GM18526 (cell line): ENCODE data around the gene PHF24.

Experiments used
- POLR2A ChIP-seq: IDR thresholded peaks from 3 replicates; pipeline ENCODE4 v1.6.1; 2011; ENCODE audit not compliant: insufficient read length; ENCODE audit errors: extremely low read depth

Gene PHF24

GRCh38 chr9:34957492-34958410, at the start of gene PHF24:
Gene PHF24, plus strand, starts transcription at chr9:34958285. Its CDS starts 13,014 bp downstream, at chr9:34971299.
- TF ChIP-seq POLR2A: no peak

- no peak for TF ChIP-seq POLR2A
These were observed 31.0 kb upstream of the PHF24 start for GRCh38 chr9:34927061-34927460.

DNA sequence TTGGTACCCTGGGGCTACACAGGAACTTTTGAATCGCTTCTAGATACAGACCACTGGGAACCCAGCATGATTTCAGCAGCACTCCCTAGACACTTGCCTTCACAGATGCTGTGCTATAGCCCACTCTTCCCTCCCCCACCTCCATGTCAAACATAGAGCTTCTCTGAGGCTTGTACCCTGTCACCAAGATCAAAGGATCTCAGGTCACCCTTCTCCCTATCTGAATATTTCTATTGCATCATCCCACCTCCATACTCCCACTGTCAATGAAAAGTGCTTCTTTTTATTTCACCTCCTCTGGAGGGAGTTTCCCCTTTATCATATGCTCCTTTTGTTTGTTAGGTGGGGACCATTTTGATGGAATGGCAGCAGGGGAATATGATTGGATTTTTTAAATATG, 29.2 kb upstream of the PHF24 start:
- TF ChIP-seq POLR2A: no peak

GRCh38 chr9:34929506-34930102, 28.5 kb upstream of the PHF24 start:
- no peak for TF ChIP-seq POLR2A

GRCh38 chr9:34948451-34948850, 9.6 kb upstream of the PHF24 start:
- no peak for TF ChIP-seq POLR2A

GRCh38 chr9:34954225-34954624, 3.9 kb upstream of the PHF24 start:
- TF ChIP-seq POLR2A: no peak

- TF ChIP-seq POLR2A: no peak
These were observed 1.4 kb upstream of the PHF24 start for GRCh38 chr9:34956648-34957047.

DNA sequence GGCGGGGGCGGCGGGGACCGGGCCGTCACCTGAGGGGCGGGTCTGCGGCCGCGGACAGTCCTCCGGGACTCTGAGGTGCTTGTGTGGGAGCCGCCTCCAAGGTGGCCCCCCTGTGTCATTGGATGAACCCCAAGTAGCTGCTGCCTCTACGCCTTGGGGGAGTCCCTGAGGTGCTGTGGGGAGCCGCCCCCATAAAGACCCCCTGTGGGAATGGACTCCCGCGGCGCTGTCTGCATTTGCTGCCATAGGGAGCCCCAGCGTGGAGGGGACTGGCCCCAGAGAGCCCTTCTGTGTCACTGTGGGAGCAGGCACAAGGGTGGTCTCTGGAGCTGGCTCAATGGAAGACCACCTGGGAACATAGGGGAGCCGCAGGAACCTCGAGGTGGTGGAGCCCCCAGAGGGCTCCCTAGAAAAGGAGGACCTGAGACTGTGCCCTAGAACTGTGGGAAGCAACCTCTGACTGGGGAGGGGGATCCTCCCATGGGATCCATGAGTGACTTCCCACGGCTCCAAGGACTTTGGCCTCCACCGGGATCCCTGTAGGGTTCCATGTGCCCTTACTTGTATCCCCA, 412 bp downstream of the PHF24 start:
- TF ChIP-seq POLR2A: no peak

DNA sequence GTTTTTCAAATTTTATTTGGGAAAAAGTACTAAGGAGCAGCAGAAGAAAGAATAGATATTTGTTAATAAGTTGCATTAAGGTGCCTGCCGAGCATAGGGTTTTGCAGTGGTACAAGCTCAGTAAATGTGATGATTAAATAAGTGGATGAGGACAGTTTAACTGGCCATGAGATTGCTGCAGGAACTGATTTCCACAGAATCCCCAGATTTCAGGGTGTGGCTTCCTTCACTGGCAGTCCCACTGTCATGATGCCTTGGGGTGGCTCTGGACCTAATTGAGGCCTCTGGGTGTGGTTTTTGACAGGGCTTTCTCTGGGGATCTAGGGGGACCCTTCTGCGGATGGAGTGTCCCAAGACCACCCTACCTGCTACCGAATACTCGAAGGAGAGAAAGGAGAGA, 1.4 kb downstream of the PHF24 start:
- TF ChIP-seq POLR2A: no peak

DNA sequence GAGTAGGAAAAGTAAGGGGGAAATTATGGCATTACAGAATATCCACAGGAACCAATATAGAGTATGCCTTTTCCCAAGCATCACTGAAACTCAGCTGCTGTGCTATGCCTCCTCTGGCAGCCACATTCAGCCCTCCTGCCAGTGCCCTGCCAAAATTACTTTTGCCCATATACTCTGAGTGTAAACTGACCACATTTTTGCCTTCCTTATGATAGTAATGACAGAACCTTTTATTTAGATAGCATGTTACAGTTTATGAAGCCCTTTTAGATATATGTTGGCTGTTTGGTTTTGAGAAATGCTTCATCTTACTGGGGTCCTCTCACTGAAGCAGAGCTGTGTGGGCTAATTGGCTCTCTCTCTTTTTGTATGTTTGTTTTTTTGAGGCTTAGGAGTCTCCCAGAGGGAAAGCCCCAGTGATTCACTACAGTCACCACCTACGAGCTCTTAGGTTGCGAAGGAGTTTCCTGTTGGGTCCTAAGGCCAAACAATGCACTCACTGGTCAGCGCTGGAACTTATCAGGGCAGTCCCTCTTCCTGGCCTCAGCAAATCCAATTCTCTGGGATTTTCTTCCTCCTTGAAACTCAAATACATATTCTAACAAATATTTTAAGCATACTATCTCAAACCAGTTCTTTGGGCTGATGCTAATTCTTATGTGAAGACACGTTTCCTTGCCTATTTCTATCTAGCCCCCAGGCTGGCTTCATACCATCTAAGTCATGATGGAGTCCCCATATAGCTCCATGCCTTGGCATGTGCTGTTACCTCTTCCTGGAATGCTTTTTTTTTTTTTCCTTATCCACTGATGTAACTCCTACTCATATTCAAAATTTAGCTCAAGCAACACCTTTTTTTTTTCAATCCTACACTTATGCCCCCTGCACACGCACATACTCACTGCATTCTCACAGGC, 3.7 kb downstream of the PHF24 start:
- no peak for TF ChIP-seq POLR2A

GRCh38 chr9:34962546-34962945, 4.5 kb downstream of the PHF24 start:
- TF ChIP-seq POLR2A: no peak

DNA sequence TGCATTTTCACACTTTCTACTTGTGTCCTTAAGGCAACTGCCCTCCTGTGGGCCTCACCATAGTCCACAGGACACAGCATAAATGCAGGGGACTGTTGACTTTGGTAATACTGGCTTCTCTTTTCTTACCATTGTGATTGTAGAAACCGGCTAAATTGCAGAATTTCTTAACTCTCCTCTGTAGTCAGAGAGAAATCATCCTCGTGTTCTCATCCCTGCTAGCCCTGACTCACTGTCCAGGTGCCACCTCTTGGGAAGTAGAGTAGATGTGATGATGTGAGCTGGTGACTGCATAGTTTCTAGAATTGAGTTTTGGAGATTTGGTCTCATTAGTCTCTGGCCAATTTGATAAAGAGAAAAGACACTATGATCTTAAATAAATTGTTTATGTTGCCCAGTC, 5.5 kb downstream of the PHF24 start:
- no peak for TF ChIP-seq POLR2A

GRCh38 chr9:34964458-34964857, 6.4 kb downstream of the PHF24 start:
- no peak for TF ChIP-seq POLR2A

GRCh38 chr9:34971146-34971811, 13.2 kb downstream of the PHF24 start:
- no peak for TF ChIP-seq POLR2A

GRCh38 chr9:34974664-34975063, 16.6 kb downstream of the PHF24 start:
- no peak for TF ChIP-seq POLR2A

GRCh38 chr9:34976441-34976840, 18.4 kb downstream of the PHF24 start:
- no peak for TF ChIP-seq POLR2A
